HG02798 (cell line): ENCODE measurements around the gene DCLK3.

Experiments
- ATAC-seq: cut with Tn5 transposase; IDR thresholded peaks from one replicate; pipeline ENCODE4 v1.9.1; 2021; ENCODE audit warnings: mild to moderate bottlenecking; ENCODE audit not compliant: unreplicated experiment, poor library complexity

Gene DCLK3

GRCh38 chr3:36769926-36770325 lies 5.6 kb upstream of the DCLK3 start:
- no peak for ATAC-seq

- ATAC-seq, result no peak
Observed at GRCh38 chr3:36765104-36765503, 751 bp upstream of the DCLK3 start.

- no peak for ATAC-seq
Observed at GRCh38 chr3:36764704-36765038, 318 bp upstream of the DCLK3 start.

GRCh38 chr3:36762918-36763849 lies 1.2 kb downstream of the DCLK3 start:
- no peak for ATAC-seq

- no peak for ATAC-seq
Observed at GRCh38 chr3:36761779-36762178, 2.6 kb downstream of the DCLK3 start.

- ATAC-seq, result no peak
Observed at GRCh38 chr3:36756269-36756668, 8.1 kb downstream of the DCLK3 start.

- no peak for ATAC-seq
Observed at GRCh38 chr3:36751326-36751725, 13.0 kb downstream of the DCLK3 start.

GRCh38 chr3:36750737-36751136 lies 13.6 kb downstream of the DCLK3 start:
- no peak for ATAC-seq

GRCh38 chr3:36744763-36745162 lies 19.6 kb downstream of the DCLK3 start:
- no peak for ATAC-seq

- no peak for ATAC-seq
Observed at GRCh38 chr3:36743826-36744225, 20.5 kb downstream of the DCLK3 start.

- ATAC-seq, result no peak
Observed at GRCh38 chr3:36741285-36741684, 23.1 kb downstream of the DCLK3 start.

GRCh38 chr3:36740787-36741186 lies 23.6 kb downstream of the DCLK3 start:
- no peak for ATAC-seq

- no peak for ATAC-seq
Observed at GRCh38 chr3:36738702-36739101, 25.7 kb downstream of the DCLK3 start.

- ATAC-seq, result no peak
Observed at GRCh38 chr3:36736301-36736700, 28.1 kb downstream of the DCLK3 start.

GRCh38 chr3:36734742-36735141 lies 29.6 kb downstream of the DCLK3 start:
- ATAC-seq, result no peak

- no peak for ATAC-seq
Observed at GRCh38 chr3:36733723-36734122, 30.6 kb downstream of the DCLK3 start.

GRCh38 chr3:36733162-36733696 lies 31.1 kb downstream of the DCLK3 start:
- ATAC-seq, result no peak

- no peak for ATAC-seq
Observed at GRCh38 chr3:36730966-36731365, 33.4 kb downstream of the DCLK3 start.

- peak; percentile 60 for ATAC-seq
Observed at GRCh38 chr3:36729204-36730056, 34.9 kb downstream of the DCLK3 start.

- ATAC-seq, result no peak
Observed at GRCh38 chr3:36714343-36715086, 49.8 kb downstream of the DCLK3 start.
